RCC 7860 (cell line): ENCODE measurements around the gene JPH4.

Experiments used
- DNase-seq: peaks from one replicate; pipeline ENCODE4 v3.0.0-alpha.2; 2015; ENCODE audit warnings: low spot score
- FAIRE-seq: peaks from 2 replicates; lab custom pipeline; 2012; peaks lifted over from hg19 to GRCh38; lab: Jason Lieb, UNC

Gene JPH4

DNA sequence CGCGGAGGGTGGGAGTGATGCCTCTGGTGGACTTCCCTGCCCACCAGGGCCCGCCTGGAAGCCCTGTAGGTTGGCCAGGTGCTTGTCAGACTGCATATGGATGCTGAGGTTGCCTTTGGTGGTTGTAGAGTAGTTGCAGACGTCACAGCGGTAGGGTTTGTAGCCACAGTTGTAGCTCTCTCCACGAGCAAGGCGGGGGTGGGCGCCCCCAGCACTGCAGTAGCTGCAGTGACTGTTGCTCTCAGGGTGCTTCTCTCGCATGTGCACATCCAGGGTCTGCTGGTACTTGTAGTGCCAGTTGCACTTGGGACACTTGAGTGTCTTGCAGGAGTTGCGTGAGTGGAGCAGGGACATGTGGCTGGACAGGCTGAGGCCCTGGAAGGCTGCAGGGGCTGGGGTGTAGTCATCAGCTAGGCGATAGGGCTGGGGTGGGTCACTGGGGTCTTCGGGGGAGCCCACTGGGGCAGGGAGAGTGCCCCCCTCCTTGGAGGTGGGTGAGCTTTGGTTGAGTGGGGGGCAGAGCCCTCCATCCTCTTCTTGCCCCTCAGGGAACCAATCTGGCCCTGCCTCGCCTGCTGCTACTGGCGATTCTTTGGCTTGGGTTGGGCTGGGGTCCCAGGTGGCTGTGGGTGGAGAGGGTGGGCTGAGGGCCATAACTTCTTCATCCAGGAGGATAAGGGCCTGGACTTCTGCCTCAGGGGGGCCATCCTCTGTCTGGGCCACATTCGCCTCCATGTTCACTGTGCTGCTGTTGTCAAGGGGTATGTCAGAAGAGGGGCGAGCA lies 44.7 kb downstream of the JPH4 start:
- FAIRE-seq (no peak), DNase-seq (no peak)

DNA sequence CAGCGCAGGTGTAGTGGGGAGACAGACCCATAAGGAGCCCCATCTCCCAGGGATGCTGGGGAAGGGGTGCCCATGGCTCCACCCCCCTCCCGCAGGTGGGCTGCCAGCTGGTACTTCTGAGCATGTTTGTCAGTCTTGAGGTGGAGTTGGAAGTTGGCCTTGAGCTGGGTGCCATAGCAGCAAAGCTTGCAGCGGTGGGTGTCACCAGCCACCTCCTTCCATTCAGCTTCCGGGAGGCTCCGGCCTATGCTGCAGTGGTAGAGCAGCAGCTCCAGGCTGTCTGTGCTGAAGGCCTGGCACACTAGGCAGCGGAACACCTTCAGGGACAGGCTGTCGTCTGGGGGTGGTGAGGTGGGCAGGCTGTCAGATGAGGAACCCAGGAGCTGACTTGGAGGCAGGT lies 45.9 kb downstream of the JPH4 start:
- FAIRE-seq: no peak

DNA sequence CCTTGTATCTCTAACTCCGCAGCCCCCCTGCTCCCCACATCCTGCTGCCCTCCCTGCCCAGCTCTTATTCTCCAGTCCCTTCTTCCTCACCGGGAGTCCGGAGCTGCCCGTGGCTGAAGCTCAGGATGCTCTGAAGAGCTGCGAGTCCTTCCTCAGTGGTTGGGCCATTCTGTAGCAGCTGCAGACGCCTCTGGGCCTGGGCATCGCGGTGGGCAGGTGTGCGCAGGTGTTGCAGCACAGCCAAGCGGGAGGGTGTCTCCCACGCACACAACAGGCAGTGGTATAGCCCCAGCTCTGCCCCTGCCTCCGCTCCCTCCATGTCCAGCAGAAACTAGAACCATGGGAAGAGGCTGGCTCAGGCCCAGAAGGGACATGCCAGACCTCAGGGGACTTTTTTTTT lies 47.2 kb downstream of the JPH4 start:
- DNase-seq (no peak), FAIRE-seq (no peak)

More for the DNA sequence above, 45.9 kb downstream of the JPH4 start:
- DNase-seq: no peak

DNA sequence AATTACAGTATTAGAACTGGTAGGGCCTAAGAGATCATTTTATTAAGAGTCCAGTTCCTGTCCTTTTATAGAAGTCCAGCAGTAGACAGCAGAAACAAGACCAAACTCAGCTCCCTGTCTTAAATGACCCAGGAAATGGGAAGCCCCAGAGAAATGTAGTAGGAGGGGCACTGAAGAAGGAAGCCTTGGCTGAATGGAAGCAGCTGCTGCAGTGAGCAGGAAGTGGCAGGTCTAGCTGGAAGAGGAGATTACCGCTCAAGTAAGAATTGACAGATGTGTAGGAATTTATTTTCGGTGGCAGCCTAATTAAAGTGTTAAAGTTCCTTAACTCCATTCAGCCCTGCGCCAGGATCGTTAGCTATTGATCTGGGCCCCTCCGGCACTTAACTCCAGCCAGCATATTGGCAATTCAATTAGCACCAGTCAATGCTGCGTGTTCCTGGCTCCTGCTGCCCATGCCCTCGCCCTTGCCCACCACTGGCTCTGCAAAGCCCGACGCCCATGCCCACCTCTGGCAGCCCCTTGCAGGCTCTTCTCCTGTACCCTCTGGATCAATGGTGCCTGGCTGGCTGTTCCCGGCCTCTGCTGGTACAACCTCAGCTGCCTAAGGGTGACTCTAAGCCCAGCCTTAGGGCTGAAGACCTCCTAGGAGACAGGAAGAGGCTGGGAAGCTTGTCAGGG lies 48.1 kb downstream of the JPH4 start:
- FAIRE-seq: no peak
- no peak for DNase-seq

DNA sequence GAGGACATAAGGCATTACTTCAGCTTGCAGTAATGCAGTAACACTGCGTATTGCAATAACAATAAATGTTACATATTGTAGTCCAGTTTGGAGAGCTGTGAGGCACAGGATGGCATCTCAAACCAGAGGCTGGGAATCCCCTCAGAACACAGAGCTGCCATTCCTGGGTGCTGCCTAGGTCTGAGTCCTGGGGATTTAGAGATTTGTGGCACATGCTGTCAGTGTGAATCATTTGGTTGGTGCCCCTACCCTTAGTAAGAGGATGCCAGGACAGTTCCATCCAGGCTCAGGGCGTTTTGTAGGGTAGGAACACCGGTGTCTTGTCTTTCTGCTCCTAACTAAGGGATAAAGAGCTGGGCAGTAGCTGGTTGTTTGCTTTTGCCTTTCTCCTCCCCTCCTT lies 49.6 kb downstream of the JPH4 start:
- FAIRE-seq (no peak), DNase-seq (no peak)

DNA sequence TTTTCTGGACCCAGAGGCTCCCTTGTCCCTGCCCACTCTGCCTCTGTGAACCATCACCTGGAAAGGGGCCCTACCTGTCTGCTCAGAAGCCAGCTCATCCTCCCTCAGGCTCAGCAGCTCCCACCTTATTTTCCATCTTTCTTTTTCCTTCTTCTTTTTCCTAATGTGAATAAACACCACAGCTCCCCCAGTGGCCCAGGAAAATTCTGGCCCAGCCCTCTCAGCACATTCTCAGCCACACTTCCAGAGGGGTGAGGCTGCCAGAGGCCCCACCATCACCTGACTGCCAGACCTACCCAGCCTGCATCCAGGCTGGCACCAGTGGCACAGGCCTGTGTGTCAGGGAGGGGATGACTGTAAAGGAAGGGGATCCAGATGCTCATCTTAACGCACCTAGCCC lies 50.0 kb downstream of the JPH4 start:
- no peak for FAIRE-seq
- DNase-seq: no peak

DNA sequence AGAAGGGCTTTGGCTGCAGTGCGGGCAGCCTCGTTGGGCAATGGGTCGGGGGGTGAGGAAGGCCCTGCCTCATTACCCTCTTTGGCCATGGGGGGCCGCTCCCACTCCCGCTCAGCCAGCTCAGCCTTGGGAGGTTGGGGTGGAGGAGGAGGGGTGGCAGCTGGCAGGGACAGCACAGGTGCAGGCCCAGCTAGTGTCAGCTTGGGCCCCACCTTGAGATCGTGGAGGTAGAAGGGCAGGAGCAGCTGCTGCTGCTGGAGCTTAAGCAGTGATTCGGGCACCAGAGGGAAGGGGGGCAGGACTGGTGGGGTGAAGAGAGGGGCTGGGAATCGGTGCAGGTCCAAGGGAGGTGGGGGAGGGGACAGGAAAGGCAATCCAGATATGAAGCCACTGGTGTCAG lies 53.0 kb downstream of the JPH4 start:
- DNase-seq (no peak), FAIRE-seq (no peak)

DNA sequence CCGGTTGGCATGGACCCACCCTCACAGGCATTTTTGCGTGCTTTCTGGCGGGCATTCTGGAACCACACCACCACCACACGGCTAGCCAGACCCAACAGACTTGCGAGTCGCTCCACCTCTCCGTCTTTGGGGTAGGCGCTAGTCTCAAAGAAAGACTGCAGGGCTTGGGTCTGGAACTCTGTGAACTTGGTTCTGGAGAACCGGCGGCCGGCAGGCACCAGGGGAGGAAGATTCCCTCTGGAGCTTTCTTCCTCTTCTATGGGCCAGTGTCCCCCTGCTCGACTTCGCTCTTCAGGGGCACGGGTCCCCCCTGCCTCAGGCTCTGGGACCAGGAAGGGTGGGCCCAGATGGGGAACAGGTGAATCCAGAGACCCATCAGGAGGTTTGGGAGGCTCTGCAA lies 53.6 kb downstream of the JPH4 start:
- no peak for FAIRE-seq
- no peak for DNase-seq

DNA sequence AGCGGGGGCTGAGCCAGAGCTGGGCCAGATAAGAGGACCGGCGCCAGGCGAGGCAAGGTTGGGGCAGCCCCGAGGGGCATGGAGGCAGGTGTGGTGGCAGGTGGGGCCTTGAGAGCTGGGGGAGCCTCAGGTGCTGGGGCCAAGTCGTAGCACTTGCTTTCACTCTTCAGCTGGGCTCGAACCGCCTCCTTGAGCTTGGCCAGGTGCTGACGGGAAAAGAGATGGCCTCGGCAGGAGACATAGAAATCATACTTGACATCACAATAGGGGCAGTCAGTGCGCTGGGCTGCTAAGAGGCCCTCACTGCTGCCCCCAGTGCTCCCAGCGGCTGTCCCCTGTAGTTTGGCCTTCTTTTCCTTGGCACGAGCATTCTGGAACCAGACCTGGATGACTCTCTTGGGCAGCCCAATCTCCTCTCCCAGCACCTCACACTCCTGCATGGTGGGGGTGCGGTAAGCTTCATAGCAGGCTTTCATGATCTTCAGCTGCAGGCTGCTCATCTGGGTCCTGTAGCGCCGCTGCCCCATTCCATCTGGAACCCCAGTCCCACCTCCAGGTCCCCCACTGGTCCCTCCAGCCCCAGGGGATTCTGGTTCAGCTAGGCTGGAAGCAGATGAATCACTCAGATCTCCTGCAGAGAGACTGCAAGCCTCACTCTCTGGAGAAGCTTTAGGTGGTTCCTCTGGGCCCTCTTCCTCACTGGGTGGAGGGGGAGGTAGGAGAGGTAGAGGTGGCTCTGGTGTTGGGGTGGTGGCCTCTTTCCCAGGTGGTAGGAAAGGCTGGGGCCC lies 55.2 kb downstream of the JPH4 start:
- DNase-seq (no peak), FAIRE-seq (no peak)

DNA sequence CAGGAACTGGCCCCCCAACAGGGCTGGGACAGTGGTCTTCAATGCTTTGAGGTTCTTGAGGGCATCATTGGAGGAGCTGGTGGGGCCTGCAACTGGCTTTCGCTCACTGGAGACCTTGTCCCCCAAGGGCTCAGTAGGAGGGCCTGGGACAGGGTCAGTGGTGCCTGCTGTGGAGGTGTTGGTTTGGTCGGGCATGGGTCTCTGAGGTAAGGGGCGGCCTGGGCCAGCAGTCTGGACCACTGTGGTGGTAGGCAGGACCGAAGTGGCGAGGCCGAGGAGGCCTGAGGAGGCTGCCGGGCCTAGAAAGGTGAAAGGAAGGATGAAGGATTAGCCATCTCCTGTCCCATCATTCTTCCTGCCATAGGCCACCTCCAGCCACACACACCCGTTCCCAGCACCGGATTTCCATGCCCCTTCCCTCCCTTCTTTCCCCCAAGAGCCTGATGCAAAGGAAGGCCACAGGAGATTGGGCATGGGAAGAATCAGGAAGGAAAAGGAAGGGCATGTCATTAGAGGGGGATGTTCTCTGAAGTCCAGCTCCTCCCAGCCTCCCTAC lies 55.9 kb downstream of the JPH4 start:
- DNase-seq (no peak), FAIRE-seq (no peak)

DNA sequence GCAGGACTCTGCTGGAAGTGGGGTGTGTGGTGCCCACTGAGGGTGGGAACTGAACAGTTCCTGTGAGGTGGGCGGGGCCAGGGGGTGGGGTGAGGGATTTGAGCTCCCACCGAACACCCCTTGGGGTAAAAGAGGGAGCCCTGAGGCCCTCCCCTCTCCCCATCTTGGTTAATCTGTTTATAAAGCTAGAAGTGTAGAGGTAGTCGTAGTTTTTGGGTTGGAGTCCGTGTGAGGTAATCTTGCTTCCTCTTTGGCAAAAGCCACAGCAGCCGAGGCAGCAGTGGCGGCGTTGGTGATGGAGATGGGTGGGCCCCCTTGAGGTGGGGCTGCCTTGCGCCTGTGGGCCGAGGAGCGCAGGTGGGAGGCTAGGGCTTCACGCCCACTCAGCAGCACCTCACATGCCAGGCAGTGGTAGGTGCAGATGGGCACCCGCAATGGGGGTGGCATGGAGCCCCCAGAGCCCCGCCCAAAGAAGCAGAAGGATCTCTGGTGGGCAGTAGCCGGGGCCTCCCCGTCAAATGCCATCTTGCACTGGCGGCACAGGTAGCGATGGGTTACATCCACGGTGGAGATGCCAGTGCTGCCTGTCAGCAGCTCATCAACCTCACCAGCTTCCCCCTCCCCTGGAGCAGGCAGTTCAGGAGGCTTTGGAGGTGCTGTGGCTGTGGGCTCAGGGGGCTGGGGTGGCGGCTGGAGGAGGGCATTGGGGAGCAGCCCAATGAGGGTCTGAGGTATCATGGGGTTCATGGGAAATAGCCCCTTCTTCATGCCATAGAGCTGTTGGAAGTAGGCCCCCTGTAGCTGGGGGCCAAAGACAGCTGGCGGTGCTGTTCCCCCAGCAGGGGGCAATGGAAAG lies 56.6 kb downstream of the JPH4 start:
- FAIRE-seq (no peak), DNase-seq (no peak)

DNA sequence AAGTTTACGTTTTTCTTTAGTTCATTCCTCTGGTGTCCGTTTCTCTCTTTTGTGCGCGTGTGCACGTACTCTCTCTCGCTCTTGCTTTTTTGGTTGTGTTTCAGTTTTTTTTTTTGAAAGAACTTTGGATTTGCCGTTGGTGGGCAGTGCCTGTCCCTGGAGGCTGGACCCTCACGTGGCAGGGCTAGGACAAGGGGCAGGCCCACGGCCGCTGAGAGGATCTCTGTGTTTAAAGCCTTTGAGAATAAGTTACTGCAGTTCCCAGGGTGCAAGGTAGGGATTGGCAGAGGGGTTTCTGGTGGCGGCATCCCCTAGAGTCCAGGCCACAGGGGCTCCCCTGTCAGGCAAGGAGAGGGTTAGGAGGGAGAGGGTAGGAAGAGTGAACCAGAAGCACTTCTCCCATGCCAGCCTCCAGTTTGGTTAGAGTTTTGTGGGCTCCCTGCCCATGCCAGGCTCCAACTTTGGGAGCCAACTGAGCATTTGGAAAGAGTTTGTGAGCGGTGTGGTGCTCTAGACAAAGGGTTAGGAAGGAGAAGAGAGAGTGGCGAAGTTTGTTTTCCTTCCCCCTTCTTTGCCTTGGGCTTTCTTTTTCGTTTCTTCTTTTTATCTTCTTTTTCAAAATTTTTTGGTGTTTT lies 57.6 kb downstream of the JPH4 start:
- FAIRE-seq: no peak
- DNase-seq: no peak

DNA sequence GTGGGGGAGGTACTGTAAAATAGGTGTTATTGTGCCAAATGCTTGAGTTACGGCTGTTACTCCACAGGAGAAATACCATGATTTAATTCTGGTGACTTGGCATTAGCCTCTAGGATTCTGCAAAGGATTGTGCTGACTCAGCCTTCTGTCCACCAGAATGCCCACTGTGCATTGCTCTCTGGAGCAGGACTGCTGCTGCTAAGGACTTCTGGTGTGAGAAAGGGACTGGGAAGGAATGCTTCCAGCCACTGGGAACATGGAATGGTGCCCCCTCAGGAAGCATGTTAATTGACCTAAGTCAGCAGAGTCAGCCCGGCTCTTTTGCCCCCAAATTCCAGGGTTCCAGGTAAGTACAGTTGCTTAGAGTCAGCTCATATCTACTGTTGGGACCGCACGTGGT lies 59.9 kb downstream of the JPH4 start:
- FAIRE-seq (no peak), DNase-seq (no peak)
